ENCODE data around the gene EIF2B5. TPM values are rescaled to one million over a fixed set of nuclear protein-coding genes. Genes with fewer than 3 reads are reported as not detected.
A peak's percentile ranks its signal among the peaks of the same experiment; 100 is the strongest.

EIF2B5 gene
- total and polyA plus RNA-seq, 9 of the 15 experiments (the other 6 are each of a cell fraction or from before 2014, with no cell fraction given) = 19.1 to 92.4 (median 74.0) TPM

GRCh38 chr3:184148076-184148475, 12.9 kb downstream of the EIF2B5 start (continued):
- TF ChIP-seq PRDM10 (IDR thresholded peaks at IDR 0.05; ENCODE audit: partially characterized antibody) (peak; percentile 81), ZNF318 (IDR thresholded peaks at IDR 0.05; ENCODE audit: borderline replicate concordance in 1 of 2, low read depth in 1 of 2) (no peak), SPI1 (IDR thresholded peaks at IDR 0.05; ENCODE audit: borderline replicate concordance, low read depth, low read length) (0 out of 2 replicates have a peak, but pooled peaks have one; percentile 8), KAT8 (IDR thresholded peaks at IDR 0.05; ENCODE audit: low read depth) (no peak), RBM22 (IDR thresholded peaks at IDR 0.05; ENCODE audit: low read depth, low read length, poor library complexity, severe bottlenecking) (no peak), HOMEZ (CRISPR knock-in tag; IDR thresholded peaks at IDR 0.05) (no peak), ETS1 (conservative IDR thresholded peaks at IDR 0.05; ENCODE audit: control insufficient read depth, low read depth, low read length) (no peak)
